Measurements from ENCODE around the gene TNFRSF19.
"Not testable (repeated sequence)": the region's sequence is repeated elsewhere in the genome, so short reads cannot be mapped to it uniquely, and the experiment has no call there.

Gene TNFRSF19

GRCh38 chr13:23570921-23571315 lies 706 bp downstream of the TNFRSF19 start:
- no peak for DNase-seq

GRCh38 chr13:23571431-23571830 lies 1.2 kb downstream of the TNFRSF19 start:
- no peak for DNase-seq

- DNase-seq: no peak
Measured at GRCh38 chr13:23572836-23573235, 2.6 kb downstream of the TNFRSF19 start.

GRCh38 chr13:23574421-23575145 lies 4.4 kb downstream of the TNFRSF19 start:
- no peak for DNase-seq

- no peak for DNase-seq
Measured at GRCh38 chr13:23575632-23576031, 5.4 kb downstream of the TNFRSF19 start.

GRCh38 chr13:23578411-23579071 lies 8.3 kb downstream of the TNFRSF19 start:
- no peak for DNase-seq

GRCh38 chr13:23579072-23579895 lies 9.1 kb downstream of the TNFRSF19 start:
- DNase-seq: no peak

GRCh38 chr13:23579896-23580683 lies 9.9 kb downstream of the TNFRSF19 start:
- no peak for DNase-seq

GRCh38 chr13:23580684-23581060 lies 10.5 kb downstream of the TNFRSF19 start:
- no peak for DNase-seq

GRCh38 chr13:23583491-23583890 lies 13.3 kb downstream of the TNFRSF19 start:
- DNase-seq: no peak

GRCh38 chr13:23584275-23584674 lies 14.1 kb downstream of the TNFRSF19 start:
- DNase-seq: no peak

GRCh38 chr13:23586336-23586735 lies 16.1 kb downstream of the TNFRSF19 start:
- DNase-seq: no peak

- DNase-seq: no peak
Measured at GRCh38 chr13:23588666-23589065, 18.5 kb downstream of the TNFRSF19 start.

GRCh38 chr13:23592596-23592995 lies 22.4 kb downstream of the TNFRSF19 start:
- no peak for DNase-seq

- no peak for DNase-seq
Measured at GRCh38 chr13:23593148-23593547, 22.9 kb downstream of the TNFRSF19 start.

GRCh38 chr13:23594290-23594689 lies 24.1 kb downstream of the TNFRSF19 start:
- not testable (repeated sequence) for DNase-seq

GRCh38 chr13:23598369-23598768 lies 28.2 kb downstream of the TNFRSF19 start:
- DNase-seq: no peak

- no peak for DNase-seq
Measured at GRCh38 chr13:23599083-23599925, 29.1 kb downstream of the TNFRSF19 start.

- DNase-seq: no peak
Measured at GRCh38 chr13:23600100-23600499, 29.9 kb downstream of the TNFRSF19 start.

GRCh38 chr13:23600534-23600933 lies 30.3 kb downstream of the TNFRSF19 start:
- no peak for DNase-seq

GRCh38 chr13:23605831-23606230 lies 35.6 kb downstream of the TNFRSF19 start:
- DNase-seq: no peak

- DNase-seq: no peak
Measured at GRCh38 chr13:23608138-23608537, 37.9 kb downstream of the TNFRSF19 start.
